Measurements from ENCODE around the gene FGF11. TPM values are rescaled to one million over a fixed set of nuclear protein-coding genes. Genes with fewer than 3 reads are reported as not detected.

Gene FGF11
- total and polyA plus RNA-seq, 2 of the 13 experiments (the other 11 are each of a cell fraction or from before 2014, with no cell fraction given), result 0.20 to 7.6 TPM

GRCh38 chr17:7444682-7445618, 5.6 kb downstream of the FGF11 start, which contains the start of gene CHRNB1 (continued):
- TF ChIP-seq, protein P1, sequence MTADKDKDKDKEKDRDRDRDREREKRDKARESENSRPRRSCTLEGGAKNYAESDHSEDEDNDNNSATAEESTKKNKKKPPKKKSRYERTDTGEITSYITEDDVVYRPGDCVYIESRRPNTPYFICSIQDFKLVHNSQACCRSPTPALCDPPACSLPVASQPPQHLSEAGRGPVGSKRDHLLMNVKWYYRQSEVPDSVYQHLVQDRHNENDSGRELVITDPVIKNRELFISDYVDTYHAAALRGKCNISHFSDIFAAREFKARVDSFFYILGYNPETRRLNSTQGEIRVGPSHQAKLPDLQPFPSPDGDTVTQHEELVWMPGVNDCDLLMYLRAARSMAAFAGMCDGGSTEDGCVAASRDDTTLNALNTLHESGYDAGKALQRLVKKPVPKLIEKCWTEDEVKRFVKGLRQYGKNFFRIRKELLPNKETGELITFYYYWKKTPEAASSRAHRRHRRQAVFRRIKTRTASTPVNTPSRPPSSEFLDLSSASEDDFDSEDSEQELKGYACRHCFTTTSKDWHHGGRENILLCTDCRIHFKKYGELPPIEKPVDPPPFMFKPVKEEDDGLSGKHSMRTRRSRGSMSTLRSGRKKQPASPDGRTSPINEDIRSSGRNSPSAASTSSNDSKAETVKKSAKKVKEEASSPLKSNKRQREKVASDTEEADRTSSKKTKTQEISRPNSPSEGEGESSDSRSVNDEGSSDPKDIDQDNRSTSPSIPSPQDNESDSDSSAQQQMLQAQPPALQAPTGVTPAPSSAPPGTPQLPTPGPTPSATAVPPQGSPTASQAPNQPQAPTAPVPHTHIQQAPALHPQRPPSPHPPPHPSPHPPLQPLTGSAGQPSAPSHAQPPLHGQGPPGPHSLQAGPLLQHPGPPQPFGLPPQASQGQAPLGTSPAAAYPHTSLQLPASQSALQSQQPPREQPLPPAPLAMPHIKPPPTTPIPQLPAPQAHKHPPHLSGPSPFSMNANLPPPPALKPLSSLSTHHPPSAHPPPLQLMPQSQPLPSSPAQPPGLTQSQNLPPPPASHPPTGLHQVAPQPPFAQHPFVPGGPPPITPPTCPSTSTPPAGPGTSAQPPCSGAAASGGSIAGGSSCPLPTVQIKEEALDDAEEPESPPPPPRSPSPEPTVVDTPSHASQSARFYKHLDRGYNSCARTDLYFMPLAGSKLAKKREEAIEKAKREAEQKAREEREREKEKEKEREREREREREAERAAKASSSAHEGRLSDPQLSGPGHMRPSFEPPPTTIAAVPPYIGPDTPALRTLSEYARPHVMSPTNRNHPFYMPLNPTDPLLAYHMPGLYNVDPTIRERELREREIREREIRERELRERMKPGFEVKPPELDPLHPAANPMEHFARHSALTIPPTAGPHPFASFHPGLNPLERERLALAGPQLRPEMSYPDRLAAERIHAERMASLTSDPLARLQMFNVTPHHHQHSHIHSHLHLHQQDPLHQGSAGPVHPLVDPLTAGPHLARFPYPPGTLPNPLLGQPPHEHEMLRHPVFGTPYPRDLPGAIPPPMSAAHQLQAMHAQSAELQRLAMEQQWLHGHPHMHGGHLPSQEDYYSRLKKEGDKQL (CRISPR knock-in tag; IDR thresholded peaks at IDR 0.05; ENCODE audit: low read depth), result no peak
- TF ChIP-seq ZNF331 (CRISPR knock-in tag; IDR thresholded peaks at IDR 0.05) (peak; percentile 33; the same call in 1 of the 2 replicates), NR3C1 (CRISPR knock-in tag; IDR thresholded peaks at IDR 0.05) (no peak), ZNF124 (CRISPR knock-in tag; IDR thresholded peaks at IDR 0.05) (0 out of 2 replicates have a peak, but pooled peaks have one; percentile 64), CSRNP2 (CRISPR knock-in tag; conservative IDR thresholded peaks at IDR 0.05; ENCODE audit: low read depth) (no peak), ZNF501 (CRISPR knock-in tag; IDR thresholded peaks at IDR 0.05) (peak; percentile 85), ZBTB4 (CRISPR knock-in tag; IDR thresholded peaks at IDR 0.05; ENCODE audit: borderline replicate concordance) (peak; percentile 39; the same call in 1 of the 2 replicates), NRL (CRISPR knock-in tag; IDR thresholded peaks at IDR 0.05; ENCODE audit: borderline replicate concordance) (peak; percentile 13; the same call in 1 of the 2 replicates), TFAP4 (IDR thresholded peaks at IDR 0.05; ENCODE audit: borderline replicate concordance, low read depth) (peak; percentile 72; the same call in 1 of the 2 replicates), ZNF543 (CRISPR knock-in tag; IDR thresholded peaks at IDR 0.05) (peak; percentile 44), DZIP1 (CRISPR knock-in tag; IDR thresholded peaks at IDR 0.05) (peak; percentile 49; the same call in 1 of the 2 replicates)

All from HepG2 (cell line).